Karpas-422 (cell line): ENCODE results near the gene PTPN21. TPM values are rescaled to one million over a fixed set of nuclear protein-coding genes. Genes with fewer than 3 reads are reported as not detected.

Experiments
- DNase-seq: peaks from one replicate; pipeline ENCODE4 v3.0.0-alpha.2; 2015
- H2AFZ ChIP-seq: fragments of 200-600 bp; sonication (generic); 2 replicates; pipeline ENCODE4 v1.6.1; 2014; ENCODE audit warnings: antibody characterized with exemption, low read length, mixed read lengths
- H3K27ac ChIP-seq: fragments of 200-600 bp; sonication (generic); 2 replicates; pipeline ENCODE4 v1.5.1; 2014; ENCODE audit warnings: mild to moderate bottlenecking, low read length, moderate library complexity
- H3K27me3 ChIP-seq: fragments of 200-600 bp; sonication (generic); 2 replicates; pipeline ENCODE4 v1.6.1; 2014; ENCODE audit warnings: low read length, mixed read lengths
- H3K36me3 ChIP-seq: fragments of 200-600 bp; sonication (generic); 2 replicates; pipeline ENCODE4 v1.6.1; 2014; ENCODE audit warnings: low read length, mixed read lengths; ENCODE audit not compliant: insufficient read depth
- H3K4me1 ChIP-seq: fragments of 200-600 bp; sonication (generic); 2 replicates; pipeline ENCODE4 v1.6.1; 2014; ENCODE audit warnings: mild to moderate bottlenecking, low read length, mixed read lengths
- H3K4me2 ChIP-seq: fragments of 200-600 bp; sonication (generic); 2 replicates; pipeline ENCODE4 v1.6.1; 2014; ENCODE audit warnings: low read length, low read depth, mild to moderate bottlenecking; ENCODE audit not compliant: poor library complexity, severe bottlenecking
- H3K4me3 ChIP-seq: fragments of 200-600 bp; sonication (generic); 2 replicates; pipeline ENCODE4 v1.5.1; 2014; ENCODE audit warnings: mild to moderate bottlenecking, antibody characterized with exemption, low read length, mixed read lengths
- H3K79me2 ChIP-seq: fragments of 200-600 bp; sonication (generic); 2 replicates; pipeline ENCODE4 v1.6.1; 2014; ENCODE audit warnings: mild to moderate bottlenecking, low read length, mixed read lengths
- H3K9ac ChIP-seq: fragments of 200-600 bp; sonication (generic); 2 replicates; pipeline ENCODE4 v1.6.0; 2014; ENCODE audit warnings: low read length
- H3K9me2 ChIP-seq: fragments of 200-600 bp; sonication (generic), shearing (Covaris generic); replicated peaks from 2 replicates; pipeline ENCODE4 v1.6.0; 2014; ENCODE audit warnings: mild to moderate bottlenecking, low read length, moderate library complexity; ENCODE audit not compliant: insufficient read depth
- H3K9me3 ChIP-seq: fragments of 300-700, 200-600 bp; sonication (generic); 2 replicates; pipeline ENCODE4 v1.6.1; 2014; ENCODE audit warnings: low read length, mixed read lengths
- H4K20me1 ChIP-seq: fragments of 200-600 bp; sonication (generic); 2 replicates; pipeline ENCODE4 v1.6.1; 2014; ENCODE audit warnings: mild to moderate bottlenecking, antibody characterized with exemption, low read length, low read depth; ENCODE audit not compliant: insufficient read depth
- small RNA-seq: library from RNA; depleted of rRNA; stranded (forward); fragments of <200 nt; gene quantifications from one replicate; pipeline ENCODE3, GENCODE V24; 2014
- total RNA-seq: library from RNA; depleted of rRNA; stranded (reverse); fragments of >200 nt; shearing (Covaris generic); gene quantifications from 2 replicates; pipeline ENCODE4 v1.2.3, GENCODE V29; 2014; ENCODE audit warnings: low replicate concordance; rRNA removed

The PTPN21 gene
- total RNA-seq, 1 experiment from 2014 or later: not detected

DNA sequence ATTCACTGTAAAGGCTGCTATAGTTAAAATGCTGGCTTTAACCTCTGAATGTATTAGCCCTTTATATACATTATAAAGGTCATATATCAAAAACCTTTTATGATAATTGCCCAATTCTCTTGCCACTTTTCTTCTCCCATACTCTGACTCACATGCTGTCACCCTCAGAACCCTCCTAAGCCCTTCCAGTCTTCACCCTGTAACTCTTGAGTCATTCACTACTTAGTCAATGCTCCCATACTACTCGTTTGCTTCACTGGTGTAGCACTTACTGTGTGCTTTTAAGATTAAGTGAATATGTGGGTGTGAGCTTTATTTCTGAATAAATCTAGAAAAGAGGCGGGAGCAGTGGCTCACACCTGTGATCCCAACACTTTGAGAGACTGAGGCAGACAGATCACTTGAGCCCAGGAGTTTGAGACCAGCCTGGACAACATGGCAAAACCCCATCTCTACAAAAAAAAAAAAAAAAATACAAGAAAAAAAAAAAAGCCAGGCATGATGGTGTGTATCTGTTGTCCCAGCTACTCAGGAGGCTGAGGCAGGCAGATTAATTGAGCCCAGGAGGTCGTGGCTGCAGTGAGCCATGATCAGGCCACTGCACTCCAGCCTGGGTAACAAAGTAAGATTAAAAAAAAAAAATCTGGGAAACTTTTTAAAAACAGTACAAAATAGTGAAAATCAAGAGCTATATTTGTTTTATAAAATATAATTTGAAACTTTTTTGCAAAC, 131.7 kb downstream of the PTPN21 start:
- no peak for DNase-seq
- H3K36me3 ChIP-seq: no peaks in the 10 kb centered on the region
- no peak overlapping the region for H2AFZ ChIP-seq
- H3K9ac ChIP-seq: no peak overlapping the region
- no peaks in the 10 kb centered on the region for H3K4me1 ChIP-seq
- H3K4me3 ChIP-seq: no peak overlapping the region
- no peaks in the 10 kb centered on the region for H3K9me3 ChIP-seq
- H4K20me1 ChIP-seq: no peaks in the 10 kb centered on the region
- no peak overlapping the region for H3K4me2 ChIP-seq
- H3K79me2 ChIP-seq: no peaks in the 10 kb centered on the region
- no peaks in the 10 kb centered on the region for H3K9me2 ChIP-seq
- H3K27me3 ChIP-seq: no peaks in the 10 kb centered on the region
- no peak overlapping the region for H3K27ac ChIP-seq

DNA sequence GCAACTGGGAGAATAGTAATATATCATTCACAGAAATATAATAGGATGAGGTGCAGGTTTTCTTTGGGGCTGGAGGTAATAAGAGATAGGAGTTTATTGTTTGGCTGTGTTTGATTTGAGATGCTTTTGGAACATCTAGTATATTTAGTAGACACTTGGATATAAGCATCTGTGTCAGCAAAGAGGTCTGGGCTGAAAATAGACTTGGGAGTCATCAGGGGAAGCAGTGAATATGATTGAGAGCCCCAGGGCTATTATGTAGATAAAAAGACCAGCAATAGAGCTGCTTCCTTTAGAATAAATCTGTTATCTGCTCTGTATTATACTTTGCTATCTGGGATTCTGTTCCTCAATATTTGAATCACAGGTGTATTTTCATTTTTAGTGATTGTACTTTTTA, 132.8 kb downstream of the PTPN21 start:
- Histone ChIP-seq H2AFZ (no peak overlapping the region), H3K27ac (no peak overlapping the region), H3K9ac (no peak overlapping the region), H4K20me1 (no peaks in the 10 kb centered on the region), H3K79me2 (no peaks in the 10 kb centered on the region), H3K9me2 (no peaks in the 10 kb centered on the region), H3K36me3 (no peaks in the 10 kb centered on the region), H3K9me3 (peaks cover 8% of the 10 kb centered on the region; the same call in 1 of the 2 replicates), H3K27me3 (no peaks in the 10 kb centered on the region), H3K4me3 (no peak overlapping the region), H3K4me1 (no peaks in the 10 kb centered on the region), H3K4me2 (no peak overlapping the region)
- no peak for DNase-seq

DNA sequence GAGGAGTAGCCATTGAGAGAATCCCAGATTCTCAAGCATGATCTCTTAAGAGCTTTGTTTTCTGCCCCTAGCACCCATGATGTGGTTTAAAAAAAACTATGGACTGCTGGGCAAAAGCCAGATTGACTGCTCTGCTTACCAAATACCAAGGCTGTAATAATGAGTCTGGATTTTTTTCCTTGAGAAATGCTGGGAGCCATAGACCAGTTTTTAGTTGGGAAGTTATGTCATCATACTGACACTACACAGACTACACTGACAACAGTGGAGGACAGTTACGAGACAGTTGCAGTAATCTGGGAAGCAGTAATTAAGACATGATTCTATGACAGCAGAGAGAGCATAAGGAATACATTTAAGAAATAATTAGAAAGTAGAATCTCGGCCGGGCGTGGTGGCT, 133.5 kb downstream of the PTPN21 start:
- Histone ChIP-seq H3K27ac (no peak overlapping the region), H3K79me2 (no peaks in the 10 kb centered on the region), H3K9ac (no peak overlapping the region), H3K4me1 (no peaks in the 10 kb centered on the region), H3K4me3 (no peak overlapping the region), H4K20me1 (no peaks in the 10 kb centered on the region), H3K4me2 (no peak overlapping the region), H3K27me3 (no peaks in the 10 kb centered on the region), H2AFZ (no peak overlapping the region), H3K9me2 (no peaks in the 10 kb centered on the region), H3K36me3 (no peaks in the 10 kb centered on the region), H3K9me3 (peaks cover 8% of the 10 kb centered on the region; the same call in 1 of the 2 replicates)
- DNase-seq: no peak

DNA sequence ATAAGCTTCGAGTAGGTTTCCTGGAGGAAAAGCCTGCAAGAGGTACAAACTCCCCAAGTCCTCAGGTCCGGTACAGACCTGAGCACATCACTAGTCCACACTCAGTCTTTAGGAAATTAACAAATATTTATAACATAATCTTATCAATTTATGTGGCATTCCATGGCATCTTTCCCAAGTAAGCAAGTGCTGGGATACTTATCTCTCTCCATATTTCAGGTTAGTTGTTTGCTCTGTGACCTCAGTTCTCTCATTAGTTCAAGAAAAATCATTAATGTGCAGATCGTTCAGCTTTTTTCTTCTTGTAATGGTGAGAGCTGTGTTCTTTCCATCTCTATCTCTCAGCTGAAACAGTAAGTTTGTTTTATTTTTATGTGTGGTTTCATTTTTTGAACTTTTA, 134.6 kb downstream of the PTPN21 start:
- Histone ChIP-seq H3K79me2 (no peaks in the 10 kb centered on the region), H3K9ac (no peak overlapping the region), H3K36me3 (no peaks in the 10 kb centered on the region; the same call in 1 of the 2 replicates), H3K9me3 (peaks cover 11% of the 10 kb centered on the region; the same call in 1 of the 2 replicates), H3K9me2 (no peaks in the 10 kb centered on the region), H4K20me1 (no peaks in the 10 kb centered on the region), H2AFZ (no peak overlapping the region), H3K4me1 (no peaks in the 10 kb centered on the region), H3K4me2 (no peak overlapping the region), H3K4me3 (no peak overlapping the region), H3K27ac (no peak overlapping the region), H3K27me3 (no peaks in the 10 kb centered on the region)
- no peak for DNase-seq

DNA sequence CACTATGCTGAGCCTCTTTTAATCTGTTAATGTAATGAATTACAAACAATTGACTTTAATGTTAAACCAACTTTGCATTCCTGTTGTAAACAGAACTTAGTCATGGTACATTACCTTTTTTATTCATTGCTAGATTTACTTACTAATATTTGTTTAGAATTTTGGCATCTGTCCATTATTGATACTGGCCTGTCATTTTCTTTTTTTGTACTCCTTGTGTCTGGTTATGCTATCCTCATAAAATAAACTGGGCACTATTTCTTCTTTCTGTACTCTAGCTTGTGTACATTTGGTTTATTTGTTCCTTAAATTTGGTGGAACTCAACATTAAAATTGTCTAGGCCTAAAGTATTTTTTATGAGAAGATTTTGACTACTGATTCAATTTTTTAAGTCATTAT, 137.2 kb downstream of the PTPN21 start:
- Histone ChIP-seq H3K79me2 (no peaks in the 10 kb centered on the region), H3K4me3 (no peak overlapping the region), H3K9me2 (no peaks in the 10 kb centered on the region), H3K4me2 (no peak overlapping the region), H4K20me1 (no peaks in the 10 kb centered on the region), H3K27me3 (no peaks in the 10 kb centered on the region), H3K9ac (no peak overlapping the region), H2AFZ (no peak overlapping the region), H3K9me3 (peaks cover 11% of the 10 kb centered on the region; the same call in 1 of the 2 replicates), H3K4me1 (no peaks in the 10 kb centered on the region), H3K27ac (no peak overlapping the region), H3K36me3 (no peaks in the 10 kb centered on the region; the same call in 1 of the 2 replicates)
- DNase-seq: no peak

Small RNA genes within 50 kb of the gene (small RNA-seq; reads per million reads assigned to genes)
- not detected for gene RNU4-22P

Other genes with a start within 250 kb of the PTPN21 start
- 0.07 and 0.76 TPM in 2 replicates for gene KCNK10, start 231.7 kb downstream of the PTPN21 start, total RNA-seq
- 12.6 and 29.4 TPM in 2 replicates for gene SPATA7, start 169.3 kb downstream of the PTPN21 start, total RNA-seq
- 69.8 and 91.1 TPM in 2 replicates for gene ZC3H14, start 8.0 kb upstream of the PTPN21 start, total RNA-seq
- 0.37 and 0.79 TPM in 2 replicates for gene EML5, start 237.9 kb upstream of the PTPN21 start, total RNA-seq